Neural progenitor cell (in vitro differentiated cells): Measurements from ENCODE around the gene TSC2.

Source experiments
- EZH2 ChIP-seq: fragments of 200-600 bp; sonication (generic); IDR thresholded peaks from 2 replicates; pipeline ENCODE4 v1.6.1; 2017; ENCODE audit warnings: antibody characterized with exemption, mild to moderate bottlenecking, moderate library complexity
- EZH2phosphoT487 ChIP-seq: fragments of 200-600 bp; sonication (generic); IDR thresholded peaks from 2 replicates; pipeline ENCODE4 v1.6.1; 2017; ENCODE audit warnings: antibody characterized with exemption
- TF ChIP-seq, protein P1 (sequence below): fragments of 200-600 bp; sonication (generic); IDR thresholded peaks from 2 replicates; pipeline ENCODE4 v1.5.1; 2017; ENCODE audit warnings: antibody characterized with exemption, mild to moderate bottlenecking

- TF ChIP-seq, protein P1, sequence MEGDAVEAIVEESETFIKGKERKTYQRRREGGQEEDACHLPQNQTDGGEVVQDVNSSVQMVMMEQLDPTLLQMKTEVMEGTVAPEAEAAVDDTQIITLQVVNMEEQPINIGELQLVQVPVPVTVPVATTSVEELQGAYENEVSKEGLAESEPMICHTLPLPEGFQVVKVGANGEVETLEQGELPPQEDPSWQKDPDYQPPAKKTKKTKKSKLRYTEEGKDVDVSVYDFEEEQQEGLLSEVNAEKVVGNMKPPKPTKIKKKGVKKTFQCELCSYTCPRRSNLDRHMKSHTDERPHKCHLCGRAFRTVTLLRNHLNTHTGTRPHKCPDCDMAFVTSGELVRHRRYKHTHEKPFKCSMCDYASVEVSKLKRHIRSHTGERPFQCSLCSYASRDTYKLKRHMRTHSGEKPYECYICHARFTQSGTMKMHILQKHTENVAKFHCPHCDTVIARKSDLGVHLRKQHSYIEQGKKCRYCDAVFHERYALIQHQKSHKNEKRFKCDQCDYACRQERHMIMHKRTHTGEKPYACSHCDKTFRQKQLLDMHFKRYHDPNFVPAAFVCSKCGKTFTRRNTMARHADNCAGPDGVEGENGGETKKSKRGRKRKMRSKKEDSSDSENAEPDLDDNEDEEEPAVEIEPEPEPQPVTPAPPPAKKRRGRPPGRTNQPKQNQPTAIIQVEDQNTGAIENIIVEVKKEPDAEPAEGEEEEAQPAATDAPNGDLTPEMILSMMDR, result no peak
- TF ChIP-seq EZH2 (no peak), EZH2phosphoT487 (no peak)
These were observed 38.4 kb downstream of the TSC2 start for GRCh38 chr16:2086106-2086742.
